ENCODE data around the gene ANKRD29.

DNA sequence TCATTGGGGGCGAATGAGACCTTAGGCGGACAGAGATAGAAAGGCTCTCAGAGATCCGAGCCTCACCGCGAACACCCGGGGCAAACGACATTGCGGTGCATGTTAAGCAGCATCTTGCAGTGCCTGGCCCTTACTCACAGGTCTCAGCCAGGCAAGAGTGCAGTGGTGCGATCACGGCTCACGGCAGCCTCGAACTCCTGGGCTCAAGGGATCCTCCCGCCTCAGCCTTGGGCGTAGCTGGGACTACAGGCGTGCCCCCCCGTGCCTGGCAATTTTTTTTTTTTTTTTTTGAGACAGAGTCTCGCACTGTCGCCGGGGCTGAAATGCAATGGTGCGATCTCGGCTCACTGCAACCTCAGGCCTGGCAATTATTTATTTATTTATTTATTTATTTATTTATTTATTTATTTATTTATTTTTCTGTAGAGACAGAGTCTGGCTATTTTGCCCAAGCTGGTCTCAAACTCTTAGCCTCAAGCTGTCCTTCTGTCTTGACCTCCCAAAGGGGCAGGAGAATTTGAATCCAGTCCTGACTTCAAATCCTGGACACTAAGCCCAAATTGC is 27.9 kb upstream of the ANKRD29 start:
- TF ChIP-seq EZH2phosphoT487 (IDR thresholded peaks at IDR 0.05; ENCODE audit: borderline replicate concordance, low read depth) (no peak), NRF1 (IDR thresholded peaks at IDR 0.05; ENCODE audit: low read depth, low read length) (no peak), MAX (IDR thresholded peaks at IDR 0.05; ENCODE audit: low read depth) (no peak), SMC3 (IDR thresholded peaks at IDR 0.05; ENCODE audit: low read depth, low read length) (no peak), POLR2AphosphoS5 (IDR thresholded peaks at IDR 0.05; ENCODE audit: low read depth, low read length) (no peak), TAF1 (IDR thresholded peaks at IDR 0.05; ENCODE audit: borderline replicate concordance, low read depth, low read length) (no peak), USF1 (IDR thresholded peaks at IDR 0.05; ENCODE audit: borderline replicate concordance, low read depth) (no peak), EP300 (IDR thresholded peaks at IDR 0.05; ENCODE audit: borderline replicate concordance in 1 of 2, low read depth in 1 of 2, low read length in 1 of 2) (no peak), RAD21 (IDR thresholded peaks at IDR 0.05; ENCODE audit: low read length) (no peak), JUND (IDR thresholded peaks at IDR 0.05) (no peak), YY1 (IDR thresholded peaks at IDR 0.05; ENCODE audit: low read depth) (no peak)
- TF ChIP-seq, protein P1, sequence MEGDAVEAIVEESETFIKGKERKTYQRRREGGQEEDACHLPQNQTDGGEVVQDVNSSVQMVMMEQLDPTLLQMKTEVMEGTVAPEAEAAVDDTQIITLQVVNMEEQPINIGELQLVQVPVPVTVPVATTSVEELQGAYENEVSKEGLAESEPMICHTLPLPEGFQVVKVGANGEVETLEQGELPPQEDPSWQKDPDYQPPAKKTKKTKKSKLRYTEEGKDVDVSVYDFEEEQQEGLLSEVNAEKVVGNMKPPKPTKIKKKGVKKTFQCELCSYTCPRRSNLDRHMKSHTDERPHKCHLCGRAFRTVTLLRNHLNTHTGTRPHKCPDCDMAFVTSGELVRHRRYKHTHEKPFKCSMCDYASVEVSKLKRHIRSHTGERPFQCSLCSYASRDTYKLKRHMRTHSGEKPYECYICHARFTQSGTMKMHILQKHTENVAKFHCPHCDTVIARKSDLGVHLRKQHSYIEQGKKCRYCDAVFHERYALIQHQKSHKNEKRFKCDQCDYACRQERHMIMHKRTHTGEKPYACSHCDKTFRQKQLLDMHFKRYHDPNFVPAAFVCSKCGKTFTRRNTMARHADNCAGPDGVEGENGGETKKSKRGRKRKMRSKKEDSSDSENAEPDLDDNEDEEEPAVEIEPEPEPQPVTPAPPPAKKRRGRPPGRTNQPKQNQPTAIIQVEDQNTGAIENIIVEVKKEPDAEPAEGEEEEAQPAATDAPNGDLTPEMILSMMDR (IDR thresholded peaks at IDR 0.05), result no peak
- TF ChIP-seq, protein P2, sequence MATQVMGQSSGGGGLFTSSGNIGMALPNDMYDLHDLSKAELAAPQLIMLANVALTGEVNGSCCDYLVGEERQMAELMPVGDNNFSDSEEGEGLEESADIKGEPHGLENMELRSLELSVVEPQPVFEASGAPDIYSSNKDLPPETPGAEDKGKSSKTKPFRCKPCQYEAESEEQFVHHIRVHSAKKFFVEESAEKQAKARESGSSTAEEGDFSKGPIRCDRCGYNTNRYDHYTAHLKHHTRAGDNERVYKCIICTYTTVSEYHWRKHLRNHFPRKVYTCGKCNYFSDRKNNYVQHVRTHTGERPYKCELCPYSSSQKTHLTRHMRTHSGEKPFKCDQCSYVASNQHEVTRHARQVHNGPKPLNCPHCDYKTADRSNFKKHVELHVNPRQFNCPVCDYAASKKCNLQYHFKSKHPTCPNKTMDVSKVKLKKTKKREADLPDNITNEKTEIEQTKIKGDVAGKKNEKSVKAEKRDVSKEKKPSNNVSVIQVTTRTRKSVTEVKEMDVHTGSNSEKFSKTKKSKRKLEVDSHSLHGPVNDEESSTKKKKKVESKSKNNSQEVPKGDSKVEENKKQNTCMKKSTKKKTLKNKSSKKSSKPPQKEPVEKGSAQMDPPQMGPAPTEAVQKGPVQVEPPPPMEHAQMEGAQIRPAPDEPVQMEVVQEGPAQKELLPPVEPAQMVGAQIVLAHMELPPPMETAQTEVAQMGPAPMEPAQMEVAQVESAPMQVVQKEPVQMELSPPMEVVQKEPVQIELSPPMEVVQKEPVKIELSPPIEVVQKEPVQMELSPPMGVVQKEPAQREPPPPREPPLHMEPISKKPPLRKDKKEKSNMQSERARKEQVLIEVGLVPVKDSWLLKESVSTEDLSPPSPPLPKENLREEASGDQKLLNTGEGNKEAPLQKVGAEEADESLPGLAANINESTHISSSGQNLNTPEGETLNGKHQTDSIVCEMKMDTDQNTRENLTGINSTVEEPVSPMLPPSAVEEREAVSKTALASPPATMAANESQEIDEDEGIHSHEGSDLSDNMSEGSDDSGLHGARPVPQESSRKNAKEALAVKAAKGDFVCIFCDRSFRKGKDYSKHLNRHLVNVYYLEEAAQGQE (IDR thresholded peaks at IDR 0.05; ENCODE audit: low read depth, low read length), result no peak

Measured in SK-N-SH (cell line).